C4-2B (cell line): ENCODE results near the gene CD200.

Experiments
- ZFX ChIP-seq: fragments of 450-650 bp; IDR thresholded peaks from 2 replicates; pipeline ENCODE4 v1.6.1; 2017
- TF ChIP-seq, protein P1 (sequence below): fragments of 450-650 bp; conservative IDR thresholded peaks from 2 replicates; pipeline ENCODE4 v1.5.1; 2017; ENCODE audit warnings: mild to moderate bottlenecking

DNA sequence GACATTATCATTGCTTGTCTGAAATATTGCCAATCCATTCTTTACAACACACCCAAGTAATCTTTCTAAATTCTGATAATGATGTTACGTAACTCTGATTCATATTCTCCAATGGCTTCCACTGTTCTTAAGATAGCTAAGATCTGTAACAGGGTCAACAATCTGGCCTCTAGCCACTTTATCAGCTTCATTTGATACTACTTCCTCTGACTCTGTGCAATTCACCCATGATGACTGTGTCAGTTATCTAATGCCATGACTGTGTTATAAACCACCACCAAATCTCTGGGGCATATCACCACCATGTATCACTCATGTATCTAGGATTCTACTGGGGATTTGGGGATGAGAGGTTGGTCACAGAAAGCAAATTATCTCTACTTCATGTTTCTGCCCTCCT lies 44.0 kb downstream of the CD200 start:
- TF ChIP-seq, protein P1, sequence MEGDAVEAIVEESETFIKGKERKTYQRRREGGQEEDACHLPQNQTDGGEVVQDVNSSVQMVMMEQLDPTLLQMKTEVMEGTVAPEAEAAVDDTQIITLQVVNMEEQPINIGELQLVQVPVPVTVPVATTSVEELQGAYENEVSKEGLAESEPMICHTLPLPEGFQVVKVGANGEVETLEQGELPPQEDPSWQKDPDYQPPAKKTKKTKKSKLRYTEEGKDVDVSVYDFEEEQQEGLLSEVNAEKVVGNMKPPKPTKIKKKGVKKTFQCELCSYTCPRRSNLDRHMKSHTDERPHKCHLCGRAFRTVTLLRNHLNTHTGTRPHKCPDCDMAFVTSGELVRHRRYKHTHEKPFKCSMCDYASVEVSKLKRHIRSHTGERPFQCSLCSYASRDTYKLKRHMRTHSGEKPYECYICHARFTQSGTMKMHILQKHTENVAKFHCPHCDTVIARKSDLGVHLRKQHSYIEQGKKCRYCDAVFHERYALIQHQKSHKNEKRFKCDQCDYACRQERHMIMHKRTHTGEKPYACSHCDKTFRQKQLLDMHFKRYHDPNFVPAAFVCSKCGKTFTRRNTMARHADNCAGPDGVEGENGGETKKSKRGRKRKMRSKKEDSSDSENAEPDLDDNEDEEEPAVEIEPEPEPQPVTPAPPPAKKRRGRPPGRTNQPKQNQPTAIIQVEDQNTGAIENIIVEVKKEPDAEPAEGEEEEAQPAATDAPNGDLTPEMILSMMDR = no peak
- no peak for TF ChIP-seq ZFX
